Progenitor cell of endocrine pancreas (in vitro differentiated cells): Measurements from ENCODE around the gene CISH. TPM values are rescaled to one million over a fixed set of nuclear protein-coding genes. Genes with fewer than 3 reads are reported as not detected.

Source experiments
- DNase-seq: peaks from one replicate; pipeline ENCODE4 v3.0.0; 2021; ENCODE audit warnings: low spot score; ENCODE audit not compliant: unreplicated experiment
- H3K27ac Mint-ChIP-seq: 2 replicates; pipeline ENCODE4 v1.8.0; 2021; ENCODE audit warnings: mild to moderate bottlenecking, moderate library complexity, mixed read lengths
- H3K27me3 Mint-ChIP-seq: 2 replicates; pipeline ENCODE4 v1.8.0; 2021; ENCODE audit warnings: mixed read lengths
- H3K36me3 Mint-ChIP-seq: 2 replicates; pipeline ENCODE4 v1.8.0; 2022; ENCODE audit warnings: mixed read lengths; ENCODE audit not compliant: insufficient read depth
- H3K4me1 Mint-ChIP-seq: 2 replicates; pipeline ENCODE4 v1.8.0; 2021; ENCODE audit warnings: low read depth, mixed read lengths
- H3K4me3 Mint-ChIP-seq: 2 replicates; pipeline ENCODE4 v1.8.0; 2021; ENCODE audit warnings: low read depth, mild to moderate bottlenecking, moderate library complexity, mixed read lengths
- H3K9me3 Mint-ChIP-seq: 2 replicates; pipeline ENCODE4 v1.8.0; 2021; ENCODE audit warnings: low read depth, mixed read lengths
- total RNA-seq: library from RNA; stranded (reverse); gene quantifications from 2 replicates; pipeline ENCODE4 v1.2.1, GENCODE V29; 2021
- TF ChIP-seq, protein P1 (sequence below): fragments of 200-600 bp; sonication (generic); IDR thresholded peaks from one replicate; pipeline ENCODE4 v1.5.0; 2021; ENCODE audit warnings: antibody characterized with exemption, mild to moderate bottlenecking; ENCODE audit not compliant: unreplicated experiment

CISH gene
- total RNA-seq, 1 donor from 2014 or later: 5.2 TPM

DNA sequence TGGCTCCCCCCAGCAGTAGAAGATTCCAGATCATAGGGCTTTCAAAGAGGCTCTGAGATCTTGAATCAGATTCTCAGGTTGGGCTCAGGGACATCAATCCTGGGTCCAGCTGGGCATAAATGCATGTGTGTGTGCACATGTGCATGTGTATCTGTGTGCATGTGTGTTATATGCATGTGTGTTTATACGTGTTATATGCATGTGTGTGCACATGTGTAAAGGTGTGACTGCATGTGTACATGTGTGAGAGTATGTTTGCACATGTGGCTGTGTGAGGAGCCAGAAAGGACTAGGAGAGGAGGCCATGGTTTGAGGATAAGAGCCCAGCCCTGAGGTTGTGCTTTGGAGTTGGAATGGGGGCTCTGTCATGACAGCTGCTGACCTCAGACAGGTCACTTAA is 3.6 kb upstream of the CISH start:
- TF ChIP-seq, protein P1, sequence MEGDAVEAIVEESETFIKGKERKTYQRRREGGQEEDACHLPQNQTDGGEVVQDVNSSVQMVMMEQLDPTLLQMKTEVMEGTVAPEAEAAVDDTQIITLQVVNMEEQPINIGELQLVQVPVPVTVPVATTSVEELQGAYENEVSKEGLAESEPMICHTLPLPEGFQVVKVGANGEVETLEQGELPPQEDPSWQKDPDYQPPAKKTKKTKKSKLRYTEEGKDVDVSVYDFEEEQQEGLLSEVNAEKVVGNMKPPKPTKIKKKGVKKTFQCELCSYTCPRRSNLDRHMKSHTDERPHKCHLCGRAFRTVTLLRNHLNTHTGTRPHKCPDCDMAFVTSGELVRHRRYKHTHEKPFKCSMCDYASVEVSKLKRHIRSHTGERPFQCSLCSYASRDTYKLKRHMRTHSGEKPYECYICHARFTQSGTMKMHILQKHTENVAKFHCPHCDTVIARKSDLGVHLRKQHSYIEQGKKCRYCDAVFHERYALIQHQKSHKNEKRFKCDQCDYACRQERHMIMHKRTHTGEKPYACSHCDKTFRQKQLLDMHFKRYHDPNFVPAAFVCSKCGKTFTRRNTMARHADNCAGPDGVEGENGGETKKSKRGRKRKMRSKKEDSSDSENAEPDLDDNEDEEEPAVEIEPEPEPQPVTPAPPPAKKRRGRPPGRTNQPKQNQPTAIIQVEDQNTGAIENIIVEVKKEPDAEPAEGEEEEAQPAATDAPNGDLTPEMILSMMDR: no peak
- no peaks in the 10 kb centered on the region for H3K9me3 Mint-ChIP-seq
- DNase-seq: no peak
- H3K36me3 Mint-ChIP-seq: no peaks in the 10 kb centered on the region
- peaks cover 18% of the 10 kb centered on the region for H3K27me3 Mint-ChIP-seq
- peaks cover 26% of the 10 kb centered on the region for H3K4me1 Mint-ChIP-seq
- H3K27ac Mint-ChIP-seq: no peak overlapping the region
- H3K4me3 Mint-ChIP-seq: no peak overlapping the region

DNA sequence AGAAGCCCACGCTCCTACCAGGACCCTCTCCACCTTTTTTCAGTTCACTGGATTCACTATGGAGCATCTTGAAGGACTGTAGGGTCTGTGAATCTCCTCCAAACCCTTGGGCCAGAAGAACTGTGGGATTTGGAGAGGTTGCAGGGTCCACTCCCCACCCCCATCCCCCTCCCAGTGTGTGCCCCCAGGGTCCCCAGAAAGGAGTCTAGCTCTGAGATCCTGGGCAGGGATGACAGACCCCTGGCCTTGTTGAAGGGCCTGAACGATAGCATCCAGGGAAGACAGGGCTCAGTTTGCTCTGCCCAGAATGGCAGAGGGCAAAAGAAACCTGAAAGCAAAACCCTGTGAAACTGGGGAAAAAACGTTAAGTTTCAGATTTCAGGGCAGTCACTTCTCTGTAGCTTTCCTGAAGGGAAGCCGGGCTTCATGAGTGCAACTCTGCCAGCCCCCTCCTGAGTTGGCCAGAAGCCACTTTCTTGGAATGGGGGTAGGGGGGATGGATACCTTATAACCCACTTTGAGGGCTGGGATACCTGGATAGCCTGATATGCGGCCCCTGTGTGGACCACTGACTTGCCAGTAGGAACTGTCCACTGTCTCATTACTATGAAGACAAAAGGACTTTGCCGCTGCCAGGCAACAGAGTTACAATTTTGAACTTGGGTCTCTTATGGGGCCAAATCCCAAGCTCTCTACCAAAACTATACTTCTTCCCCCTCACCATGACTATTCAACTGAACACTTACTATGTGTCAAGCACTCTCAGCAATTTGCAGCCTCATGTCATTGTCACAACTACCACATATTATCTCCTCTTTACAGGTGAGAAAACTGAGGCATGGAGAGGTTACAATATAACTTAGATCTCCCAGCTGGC is 1.6 kb upstream of the CISH start:
- Mint-ChIP-seq H3K9me3 (no peaks in the 10 kb centered on the region), H3K27me3 (peaks cover 18% of the 10 kb centered on the region), H3K27ac (no peak overlapping the region), H3K36me3 (no peaks in the 10 kb centered on the region), H3K4me1 (peaks cover 27% of the 10 kb centered on the region), H3K4me3 (peak overlapping the region; percentile 83)
- TF ChIP-seq, protein P1: no peak
- DNase-seq: no peak

DNA sequence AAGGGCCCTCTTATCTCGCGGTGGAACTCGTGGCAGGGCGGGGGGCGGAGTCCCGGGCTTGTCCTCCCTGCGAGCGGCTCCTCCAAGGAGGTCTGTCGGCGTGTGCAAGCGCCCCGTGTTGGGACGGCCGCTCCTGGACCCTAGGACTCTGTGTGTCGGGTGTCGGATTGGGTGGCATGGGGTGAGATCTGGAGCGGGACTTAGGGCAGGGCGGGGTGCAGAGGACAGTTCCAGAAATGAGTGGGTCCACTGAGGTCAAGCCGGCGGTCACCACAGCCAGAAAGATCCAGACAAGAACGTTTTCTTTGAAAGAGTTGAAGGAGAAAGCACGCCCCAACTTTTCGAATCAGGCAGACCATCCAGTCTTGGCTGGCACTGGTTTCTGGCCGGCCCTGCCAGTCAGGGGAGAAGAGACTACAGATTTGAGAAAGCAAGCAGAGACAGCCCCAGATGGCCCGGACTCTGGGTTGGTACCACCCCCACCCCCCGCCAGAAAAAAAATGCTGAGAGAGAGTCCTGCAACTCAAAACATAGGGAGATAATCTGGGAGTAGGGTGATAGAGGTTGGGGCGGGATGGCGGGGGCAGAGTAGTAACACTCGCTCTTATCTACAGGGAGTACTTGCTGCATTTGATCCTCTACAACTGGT is 784 bp upstream of the CISH start:
- Mint-ChIP-seq H3K4me1 (peaks cover 22% of the 10 kb centered on the region), H3K4me3 (peak overlapping the region; percentile 83), H3K27ac (peak overlapping the region; percentile 96), H3K36me3 (no peaks in the 10 kb centered on the region), H3K9me3 (no peaks in the 10 kb centered on the region), H3K27me3 (peaks cover 18% of the 10 kb centered on the region)
- TF ChIP-seq, protein P1: no peak
- DNase-seq: no peak

DNA sequence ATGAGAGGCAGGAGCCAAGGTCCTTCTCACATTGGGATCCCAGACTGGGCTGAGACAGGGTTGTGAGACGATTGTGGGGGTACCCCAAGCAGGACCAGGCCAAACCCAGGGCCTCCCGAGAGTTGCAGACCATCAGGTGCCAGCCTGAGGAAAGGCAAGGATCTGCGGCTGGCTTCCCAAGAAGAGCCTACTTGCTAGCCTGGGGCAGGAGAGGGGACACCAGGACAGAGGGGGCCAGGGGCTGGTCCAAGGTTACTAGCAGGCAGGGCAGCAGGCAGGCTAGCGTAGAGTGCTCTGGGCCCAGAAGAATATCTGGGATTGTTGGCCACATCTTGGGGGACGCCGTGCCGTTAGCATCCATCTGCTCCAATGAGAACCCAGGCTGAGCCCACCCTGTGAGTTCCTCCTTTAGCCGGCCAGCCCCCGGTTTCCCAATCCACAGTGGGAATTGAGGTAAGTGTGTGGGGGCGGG is 546 bp downstream of the CISH start:
- Mint-ChIP-seq H3K36me3 (no peaks in the 10 kb centered on the region), H3K27ac (no peak overlapping the region), H3K9me3 (no peaks in the 10 kb centered on the region), H3K27me3 (peaks cover 18% of the 10 kb centered on the region), H3K4me3 (peak overlapping the region; percentile 83), H3K4me1 (peaks cover 18% of the 10 kb centered on the region)
- TF ChIP-seq, protein P1: no peak
- no peak for DNase-seq

DNA sequence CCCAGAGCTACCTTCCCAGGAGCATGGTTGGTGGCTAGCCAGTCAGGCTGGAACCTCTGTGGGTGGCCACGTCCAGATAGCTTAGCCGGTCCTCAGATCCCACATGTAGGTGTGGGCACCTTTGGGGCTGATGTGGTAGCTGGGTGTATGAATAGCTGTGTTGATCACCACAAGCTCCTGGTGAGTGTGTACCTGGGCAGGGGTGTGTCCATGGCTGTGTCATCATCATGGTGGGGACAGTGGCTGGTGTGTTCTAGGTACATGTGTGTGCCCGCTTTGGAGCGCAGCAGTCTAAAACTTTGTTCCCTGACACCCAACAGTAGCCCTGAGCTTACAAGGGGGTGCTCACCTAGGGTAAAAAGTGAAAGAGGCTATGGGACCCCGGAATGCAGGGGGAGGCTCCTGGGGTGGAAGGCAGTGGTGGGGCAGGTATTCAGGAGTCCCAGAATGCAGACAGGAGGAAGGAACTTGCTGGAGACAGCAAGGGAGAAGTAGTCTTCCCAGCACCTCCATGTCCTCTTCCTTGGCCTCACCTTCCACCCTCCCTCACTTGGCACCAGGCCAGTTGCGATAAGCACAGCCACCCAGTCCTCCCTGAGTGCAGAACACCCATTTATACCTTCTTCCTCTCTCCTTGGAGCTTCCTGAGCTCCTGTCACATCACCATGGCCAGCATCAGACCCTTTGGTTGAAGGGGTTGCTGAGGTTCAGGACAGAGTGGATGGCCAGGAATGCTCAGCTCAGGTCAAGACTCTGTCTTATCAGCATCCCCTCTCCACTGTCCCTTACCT is 1.2 kb downstream of the CISH start:
- H3K27me3 Mint-ChIP-seq: peaks cover 18% of the 10 kb centered on the region
- H3K4me3 Mint-ChIP-seq: peak overlapping the region; percentile 83
- DNase-seq: no peak
- H3K36me3 Mint-ChIP-seq: peaks cover 3% of the 10 kb centered on the region
- H3K27ac Mint-ChIP-seq: no peak overlapping the region
- TF ChIP-seq, protein P1: no peak
- H3K9me3 Mint-ChIP-seq: no peaks in the 10 kb centered on the region
- H3K4me1 Mint-ChIP-seq: peaks cover 17% of the 10 kb centered on the region
